ENCODE results near the gene COG5. TPM values are rescaled to one million over a fixed set of nuclear protein-coding genes. Genes with fewer than 3 reads are reported as not detected.

Gene COG5
- total and polyA plus RNA-seq, 2 of the 8 experiments (the other 6 are each of a cell fraction or from before 2014, with no cell fraction given), result 10.5 to 28.1 TPM

GRCh38 chr7:107404740-107405537 is 158.8 kb downstream of the COG5 start (continued):
- TF ChIP-seq CTCF (IDR thresholded peaks at IDR 0.05; ENCODE audit: control extremely low read depth in 1 of 3, insufficient read depth in 1 of 3, low read depth in 1 of 3, low read length in 3 of 3) (no peak), ATF2 (IDR thresholded peaks at IDR 0.05; ENCODE audit: low read length) (no peak), CHD7 (IDR thresholded peaks at IDR 0.05; ENCODE audit: insufficient replicate concordance, low read length) (no peak), CHD2 (IDR thresholded peaks at IDR 0.05; ENCODE audit: low read length) (no peak), SIRT6 (IDR thresholded peaks at IDR 0.05; ENCODE audit: low read length) (no peak), EGR1 (IDR thresholded peaks at IDR 0.05; ENCODE audit: borderline replicate concordance, low read depth, low read length) (no peak)
